ENCODE results near the gene DHX29.

DNA sequence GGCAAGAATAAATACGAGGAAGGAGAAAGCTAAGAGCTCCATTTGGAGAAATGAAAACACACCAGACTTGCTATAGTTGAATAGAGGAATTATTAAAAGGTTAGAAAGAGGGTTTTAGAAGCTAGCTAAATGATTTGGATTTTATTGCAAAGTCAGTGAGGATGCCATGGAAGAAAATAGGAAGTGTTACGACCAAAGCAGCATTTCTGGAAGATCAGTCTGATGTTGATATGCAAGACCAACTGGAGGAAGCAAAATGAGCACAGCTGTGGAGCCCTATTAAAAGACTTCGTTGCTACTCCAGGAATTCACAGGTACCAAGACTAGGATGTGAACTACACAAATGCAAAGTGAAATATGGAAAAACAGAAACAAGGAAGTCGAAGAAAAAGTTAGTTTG, 2.1 kb downstream of the DHX29 start:
- TF ChIP-seq ZNF747 (tag by site-specific recombination; IDR thresholded peaks at IDR 0.05) = no peak
- TF ChIP-seq ZNF335 (tag by site-specific recombination; conservative IDR thresholded peaks at IDR 0.05) = no peak
- TF ChIP-seq, protein P1, sequence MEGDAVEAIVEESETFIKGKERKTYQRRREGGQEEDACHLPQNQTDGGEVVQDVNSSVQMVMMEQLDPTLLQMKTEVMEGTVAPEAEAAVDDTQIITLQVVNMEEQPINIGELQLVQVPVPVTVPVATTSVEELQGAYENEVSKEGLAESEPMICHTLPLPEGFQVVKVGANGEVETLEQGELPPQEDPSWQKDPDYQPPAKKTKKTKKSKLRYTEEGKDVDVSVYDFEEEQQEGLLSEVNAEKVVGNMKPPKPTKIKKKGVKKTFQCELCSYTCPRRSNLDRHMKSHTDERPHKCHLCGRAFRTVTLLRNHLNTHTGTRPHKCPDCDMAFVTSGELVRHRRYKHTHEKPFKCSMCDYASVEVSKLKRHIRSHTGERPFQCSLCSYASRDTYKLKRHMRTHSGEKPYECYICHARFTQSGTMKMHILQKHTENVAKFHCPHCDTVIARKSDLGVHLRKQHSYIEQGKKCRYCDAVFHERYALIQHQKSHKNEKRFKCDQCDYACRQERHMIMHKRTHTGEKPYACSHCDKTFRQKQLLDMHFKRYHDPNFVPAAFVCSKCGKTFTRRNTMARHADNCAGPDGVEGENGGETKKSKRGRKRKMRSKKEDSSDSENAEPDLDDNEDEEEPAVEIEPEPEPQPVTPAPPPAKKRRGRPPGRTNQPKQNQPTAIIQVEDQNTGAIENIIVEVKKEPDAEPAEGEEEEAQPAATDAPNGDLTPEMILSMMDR (tag by site-specific recombination; IDR thresholded peaks at IDR 0.05) = no peak
- no peak for TF ChIP-seq ZFP37 (tag by site-specific recombination; IDR thresholded peaks at IDR 0.05)

Data from HEK293 (cell line).